Suppressor macrophage treated with lipopolysaccharide for 1 hour (primary cell): ENCODE results near the gene CDH4.

Experiments used
- DNase-seq, 3 donors: peaks; one replicate each; pipeline ENCODE4 v3.0.0-alpha.2; 2020 to 2022

The CDH4 gene

DNA sequence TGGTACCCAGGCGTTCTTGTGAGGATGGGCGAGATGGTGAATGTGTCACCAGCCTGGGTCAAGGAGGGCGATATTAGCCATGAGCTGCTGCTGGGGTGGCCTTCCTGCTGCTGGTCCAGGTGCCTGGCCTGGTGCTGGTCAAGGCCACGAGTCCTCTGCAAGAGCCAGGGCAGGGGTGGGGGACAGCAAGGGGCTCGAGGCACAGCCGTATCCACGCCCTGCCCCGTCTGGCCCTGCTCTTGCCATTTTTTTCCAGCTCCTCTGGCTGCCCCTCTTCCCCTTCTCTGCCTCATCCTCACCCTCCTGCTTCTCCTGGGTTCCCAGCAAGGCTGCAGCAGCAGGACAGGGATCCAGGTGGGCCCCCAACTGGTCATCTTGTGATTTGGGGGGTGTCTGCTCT is 51.2 kb downstream of the CDH4 start:
- DNase-seq: no peak

DNA sequence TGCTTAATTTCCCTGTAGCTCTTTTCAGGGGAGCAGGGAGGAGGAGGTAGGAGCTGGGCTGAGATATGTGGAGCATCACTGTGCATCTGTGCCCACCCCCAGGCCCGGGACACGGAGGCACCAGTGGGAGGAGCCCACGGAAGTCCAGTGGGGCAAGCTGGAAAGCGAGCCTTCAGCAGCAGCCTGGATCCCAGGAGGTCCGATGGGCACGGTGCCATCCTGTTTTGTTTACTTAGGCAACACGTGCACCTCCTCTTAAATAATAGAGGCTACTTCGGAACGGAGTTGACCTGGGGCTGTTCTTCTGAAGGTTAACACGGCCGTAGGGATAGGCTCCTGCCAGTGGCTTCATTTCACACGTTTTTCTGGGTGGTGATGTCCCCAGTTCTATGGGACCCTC is 51.6 kb downstream of the CDH4 start:
- no peak for DNase-seq

DNA sequence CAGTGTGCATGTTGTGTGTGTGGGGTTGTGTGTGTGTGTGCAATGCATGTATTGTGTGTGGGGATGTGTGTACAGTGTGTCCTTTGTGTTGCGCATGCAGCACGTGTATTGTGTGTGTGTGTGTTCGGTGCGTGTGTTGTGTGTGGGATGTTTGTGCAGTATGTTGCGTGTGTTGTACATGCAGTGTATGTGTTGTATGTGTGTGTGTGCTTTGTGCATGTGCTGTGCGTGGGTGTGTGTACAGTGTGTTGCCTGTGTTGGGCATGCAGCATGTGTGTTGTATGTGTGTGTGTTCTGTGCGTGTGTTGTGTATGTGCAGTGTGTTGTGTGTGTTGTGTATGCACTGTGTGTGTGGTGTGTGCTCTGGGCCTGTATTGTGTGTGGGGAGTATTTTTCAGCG is 52.7 kb downstream of the CDH4 start:
- DNase-seq: no peak

DNA sequence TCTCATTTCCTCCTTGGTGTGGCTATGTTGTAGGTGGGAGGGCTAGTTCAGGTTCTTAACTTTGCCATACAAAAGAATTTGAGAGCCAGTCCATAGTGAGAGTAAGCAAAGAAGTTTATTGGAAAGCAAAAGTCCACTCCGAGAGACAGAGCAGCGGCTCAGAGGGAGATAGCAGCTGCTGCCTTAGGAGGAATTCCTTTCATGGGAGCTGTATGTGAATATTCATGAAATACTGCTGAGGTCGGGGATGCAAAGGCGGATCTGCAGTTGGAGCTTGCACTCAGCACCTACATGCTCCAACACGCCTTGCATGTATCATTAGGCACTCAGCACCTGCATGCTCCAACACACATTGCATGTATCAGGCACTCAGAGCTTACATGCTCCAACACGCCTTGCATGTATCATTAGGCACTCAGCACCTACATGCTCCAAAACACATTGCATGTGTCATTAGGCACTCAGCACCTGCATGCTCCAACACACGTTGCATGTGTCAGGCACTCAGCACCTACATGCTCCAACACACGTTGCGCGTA is 54.9 kb downstream of the CDH4 start:
- no peak for DNase-seq

DNA sequence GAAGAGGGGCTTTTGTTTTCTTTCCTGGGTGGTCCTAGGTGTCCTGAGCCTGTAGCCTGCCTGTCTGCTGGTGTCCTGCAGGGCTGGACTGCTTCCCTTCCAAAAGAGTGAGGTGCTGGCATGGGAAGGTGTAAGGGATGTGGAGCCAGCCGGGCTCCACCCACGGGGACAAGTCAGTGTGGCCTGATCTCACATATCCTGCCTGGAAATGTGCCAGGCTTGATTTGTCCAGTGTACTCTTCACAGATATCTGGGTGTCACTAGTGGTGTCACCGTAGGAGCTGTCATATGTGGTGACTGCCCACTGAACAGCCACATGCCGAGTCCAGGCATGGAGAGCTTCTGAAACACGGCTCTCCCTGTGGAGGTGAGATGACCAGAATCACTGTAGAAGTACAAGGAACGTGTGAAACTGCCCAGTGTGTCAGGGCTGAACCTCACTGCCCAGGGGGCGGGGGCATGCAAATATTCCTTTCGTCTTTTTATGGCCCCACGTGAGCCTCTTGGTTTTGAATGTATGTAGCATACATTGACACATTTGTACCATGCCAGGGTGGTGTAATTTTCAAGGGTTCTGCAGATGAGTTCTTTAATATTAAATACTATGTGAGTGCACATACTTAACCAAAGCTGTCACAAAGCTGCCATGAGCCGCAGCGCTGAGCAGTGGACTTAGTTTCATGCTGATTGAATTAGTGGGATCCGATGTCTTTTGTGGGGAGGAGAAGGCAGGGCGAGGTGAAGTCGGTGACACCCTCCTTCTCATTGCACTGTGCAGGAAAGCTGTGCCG is 55.8 kb downstream of the CDH4 start:
- DNase-seq: no peak

DNA sequence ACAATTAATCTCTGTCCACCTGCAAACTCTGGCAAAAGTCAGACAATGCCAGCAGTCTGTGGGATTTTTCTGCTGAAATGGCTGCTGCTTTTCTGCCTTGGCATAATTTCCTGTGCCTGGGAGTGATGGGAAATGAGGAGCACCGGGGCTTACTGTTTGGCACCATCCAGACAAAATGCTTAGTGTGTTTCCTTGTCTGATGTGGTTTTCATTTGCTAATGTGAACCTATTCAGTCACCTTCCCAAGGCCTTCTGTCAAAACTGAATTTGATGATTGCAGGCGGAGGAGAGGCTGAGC is 56.4 kb downstream of the CDH4 start:
- DNase-seq: no peak

DNA sequence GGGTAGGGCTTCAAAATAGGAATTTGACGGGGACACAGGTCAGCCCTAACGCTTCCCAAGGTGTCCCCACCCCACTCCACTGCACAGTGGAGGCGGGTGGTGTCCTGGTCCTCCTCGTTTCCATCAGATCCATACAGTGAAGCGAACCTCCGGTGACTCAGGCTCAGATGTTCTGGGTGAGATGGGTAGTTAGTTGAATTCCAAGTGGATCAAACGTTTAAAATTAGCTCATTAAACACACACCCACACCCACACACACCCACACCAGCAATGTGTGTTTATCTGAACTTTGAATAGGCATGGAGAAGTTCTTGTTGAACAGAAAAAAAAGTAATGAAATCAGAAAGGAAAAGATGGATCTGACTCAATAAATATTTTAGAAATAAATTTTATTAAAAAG is 58.9 kb downstream of the CDH4 start:
- DNase-seq: no peak

DNA sequence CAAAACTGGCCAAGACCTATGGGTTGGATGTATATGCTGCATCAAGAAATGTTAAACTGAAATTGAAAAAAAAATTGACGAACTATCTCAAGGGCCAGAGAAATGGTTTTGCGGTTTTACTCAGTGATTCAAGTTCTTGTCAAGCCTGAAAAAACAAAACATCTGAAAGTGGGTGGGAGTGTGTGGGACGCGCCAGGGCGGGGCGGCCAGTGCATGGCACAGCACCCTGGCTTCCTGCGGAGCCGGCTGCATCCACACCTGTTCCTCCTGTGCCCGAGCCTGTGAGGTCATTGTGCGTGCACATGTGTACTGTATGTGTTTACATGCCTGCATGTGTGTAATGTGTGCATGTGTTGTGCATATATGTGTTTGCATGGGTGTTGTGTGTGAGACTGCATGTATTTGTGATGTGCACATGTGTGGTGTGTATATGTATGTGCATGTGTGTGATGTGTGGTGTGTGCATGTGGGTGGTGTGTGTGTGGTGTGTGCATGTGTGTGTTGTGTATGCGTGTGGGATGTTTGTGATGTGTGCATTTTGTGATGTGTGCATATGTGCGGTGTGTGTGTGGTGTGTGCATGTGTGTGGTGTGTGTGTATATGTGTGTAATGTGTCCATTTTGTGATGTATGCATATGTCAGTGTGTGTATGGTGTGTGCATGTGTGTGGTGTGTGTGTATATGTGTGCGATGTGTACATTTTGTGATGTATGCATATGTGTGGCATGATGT is 59.8 kb downstream of the CDH4 start:
- DNase-seq: no peak

DNA sequence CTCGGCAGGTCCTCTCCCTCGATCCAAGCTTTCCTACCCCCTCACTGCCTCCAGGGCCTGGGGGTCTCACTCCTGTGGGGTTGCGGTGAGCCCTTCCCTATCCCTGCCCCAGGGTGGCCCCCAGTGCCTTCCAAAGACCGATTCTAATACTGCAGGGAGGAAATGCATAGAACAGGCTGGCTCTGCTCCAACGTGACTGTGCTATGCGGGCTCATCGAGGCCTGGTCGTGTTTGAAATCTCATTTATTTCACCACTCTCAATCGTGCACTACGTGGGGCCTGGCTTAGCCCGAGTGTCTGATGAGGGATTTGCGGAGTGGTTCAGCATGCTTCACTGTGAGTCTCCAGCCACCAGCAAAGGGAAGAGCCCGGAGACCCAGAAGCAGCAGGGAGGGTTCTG is 60.9 kb downstream of the CDH4 start:
- DNase-seq: no peak

DNA sequence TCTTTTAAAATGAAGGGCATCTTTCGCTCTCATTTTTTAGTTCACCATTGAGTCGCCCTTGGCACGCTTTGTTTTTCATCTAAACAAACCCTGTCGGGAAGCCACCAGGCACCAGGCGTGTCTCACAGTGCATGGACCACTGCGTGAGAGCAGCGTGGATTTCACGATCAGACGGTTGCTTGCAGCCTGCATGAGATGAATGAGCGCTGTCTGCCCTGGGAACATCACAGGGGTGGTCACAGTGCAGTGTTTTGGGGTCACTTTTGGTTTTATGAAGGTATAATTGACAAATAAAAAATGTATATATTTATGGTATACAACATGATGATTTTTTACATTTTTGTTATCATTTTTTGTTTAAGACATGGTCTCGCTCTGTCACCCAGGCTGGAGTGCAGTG is 61.3 kb downstream of the CDH4 start:
- DNase-seq: no peak

DNA sequence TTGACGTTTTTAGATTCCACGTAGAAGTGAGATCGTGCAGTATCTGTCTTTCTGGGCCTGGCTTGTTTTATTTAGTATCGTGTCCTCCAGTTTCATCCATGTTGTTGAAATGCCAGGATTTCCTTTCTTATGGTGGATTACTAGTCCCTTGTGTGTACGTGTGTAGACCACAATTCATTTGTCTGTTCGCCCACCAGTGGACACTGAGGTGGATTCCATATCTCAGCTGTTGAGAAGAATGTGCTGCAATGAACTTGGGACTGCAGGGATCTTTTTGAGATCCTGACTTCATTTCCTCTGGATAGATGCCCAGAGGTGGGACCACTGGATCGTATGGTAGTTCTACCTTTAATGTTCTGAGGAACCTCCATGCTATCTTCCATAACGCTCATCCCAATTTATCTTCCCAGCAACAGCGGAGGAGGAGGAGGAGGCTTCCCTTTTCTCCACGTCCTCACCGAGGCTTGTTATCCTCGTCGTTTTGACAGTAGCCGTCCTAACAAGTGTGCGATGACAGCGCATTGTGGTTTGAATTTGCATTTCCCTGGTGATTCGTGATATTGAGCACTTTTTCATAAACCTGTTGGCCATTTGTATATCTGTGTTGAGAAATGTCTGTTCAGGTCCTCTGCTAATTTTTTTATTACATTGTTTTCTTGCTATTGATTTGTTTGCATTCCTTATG is 62.4 kb downstream of the CDH4 start:
- no peak for DNase-seq

DNA sequence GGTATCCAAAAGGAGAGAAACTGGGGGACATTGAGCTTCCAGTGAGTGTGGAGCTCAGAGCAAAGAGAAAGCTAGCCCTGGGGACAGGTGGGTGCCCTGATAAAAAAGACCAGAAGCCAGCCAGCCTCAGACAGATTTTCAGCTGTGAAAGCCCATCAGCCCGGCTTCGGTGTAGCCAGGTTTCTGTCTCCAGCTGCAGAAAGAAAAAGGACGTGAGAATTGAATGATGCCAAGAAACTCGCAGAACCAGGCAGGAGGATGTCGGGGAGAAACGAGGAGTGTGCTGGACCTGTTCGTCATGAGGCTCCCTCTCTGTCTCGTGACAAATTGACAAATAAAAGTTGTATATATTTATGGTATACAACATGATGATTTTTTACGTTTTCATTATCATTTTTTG is 63.3 kb downstream of the CDH4 start:
- no peak for DNase-seq

DNA sequence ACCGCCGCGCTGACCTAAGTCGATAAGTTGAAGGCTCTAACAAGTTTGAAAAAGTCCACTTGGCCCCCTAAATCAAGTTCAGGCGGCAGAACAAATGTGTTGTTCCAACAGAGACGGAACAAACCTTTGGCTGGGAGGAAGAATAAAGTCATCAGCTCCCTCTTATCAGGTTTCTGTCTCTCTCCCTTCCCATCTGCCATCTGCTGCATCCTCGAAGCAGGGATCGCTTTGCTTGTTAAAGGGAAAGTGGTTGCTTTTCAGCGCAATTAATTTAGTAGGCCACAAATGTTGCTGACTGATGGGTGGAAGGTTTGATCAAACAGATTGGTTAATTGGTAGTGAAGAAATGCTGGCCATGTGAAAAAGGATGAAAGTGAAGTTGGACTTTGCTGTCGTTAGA is 64.3 kb downstream of the CDH4 start:
- DNase-seq: no peak

DNA sequence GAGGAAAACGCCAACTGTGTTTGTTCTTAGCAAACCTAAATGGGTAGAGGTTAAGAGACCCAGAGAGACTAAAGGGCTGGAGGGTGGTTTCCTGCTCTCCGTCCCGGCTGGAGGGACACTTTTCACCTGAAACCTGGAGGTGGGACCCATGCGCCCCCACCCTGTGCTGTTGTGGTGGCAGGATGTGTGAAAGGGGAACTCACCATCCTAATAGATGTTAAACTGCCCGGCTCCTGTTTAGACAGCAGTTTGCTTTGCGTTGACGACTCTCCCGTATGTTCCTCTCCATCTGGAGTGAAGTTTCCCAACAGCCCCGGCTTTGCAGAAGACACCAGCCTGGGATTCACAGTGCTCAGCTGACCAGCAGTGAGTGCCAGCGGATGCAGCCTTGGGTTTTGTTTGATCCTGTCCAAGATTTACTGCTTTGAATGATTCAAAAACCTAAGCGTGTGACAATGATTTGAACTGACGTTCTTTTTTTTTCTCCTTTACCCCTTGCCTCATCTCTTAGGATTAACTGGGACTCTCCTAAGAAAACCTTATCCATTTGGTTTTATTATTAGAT is 66.0 kb downstream of the CDH4 start:
- no peak for DNase-seq

DNA sequence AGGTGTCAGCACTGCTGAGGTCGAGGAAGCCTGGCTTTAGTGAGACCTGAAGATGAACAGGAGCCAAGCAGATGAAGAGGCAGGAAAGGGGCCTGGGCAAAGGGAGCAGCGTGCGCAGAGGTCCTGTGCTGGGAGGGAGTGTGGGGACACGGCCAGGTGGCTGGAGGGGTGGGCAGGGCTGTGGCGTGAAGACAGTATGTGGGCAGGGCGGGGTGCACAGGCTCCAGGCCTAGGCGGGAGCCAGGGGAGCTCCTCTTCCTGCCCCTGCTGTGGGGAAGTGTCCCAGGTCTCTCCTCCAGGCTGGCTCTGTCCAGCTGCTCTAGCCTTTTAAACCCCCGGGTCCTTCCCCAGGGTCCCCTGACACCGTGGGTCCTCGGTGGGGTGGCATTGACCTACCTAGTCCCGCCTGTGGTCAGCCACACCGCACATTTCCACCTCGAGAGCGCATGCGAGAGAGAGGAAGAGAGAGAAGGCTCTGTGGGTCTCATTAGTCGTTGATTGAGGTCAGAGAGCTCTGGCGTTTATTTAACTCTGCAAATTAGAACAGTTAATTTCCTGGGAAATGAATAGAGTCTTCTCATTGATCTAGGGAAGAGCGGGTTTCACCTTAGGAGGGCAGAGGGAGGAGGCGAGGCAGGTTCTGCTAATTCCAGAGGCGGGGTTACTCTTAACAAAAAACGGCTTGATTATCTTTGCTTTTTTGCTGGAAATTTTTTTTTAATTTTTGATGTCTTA is 68.8 kb downstream of the CDH4 start:
- DNase-seq: no peak

DNA sequence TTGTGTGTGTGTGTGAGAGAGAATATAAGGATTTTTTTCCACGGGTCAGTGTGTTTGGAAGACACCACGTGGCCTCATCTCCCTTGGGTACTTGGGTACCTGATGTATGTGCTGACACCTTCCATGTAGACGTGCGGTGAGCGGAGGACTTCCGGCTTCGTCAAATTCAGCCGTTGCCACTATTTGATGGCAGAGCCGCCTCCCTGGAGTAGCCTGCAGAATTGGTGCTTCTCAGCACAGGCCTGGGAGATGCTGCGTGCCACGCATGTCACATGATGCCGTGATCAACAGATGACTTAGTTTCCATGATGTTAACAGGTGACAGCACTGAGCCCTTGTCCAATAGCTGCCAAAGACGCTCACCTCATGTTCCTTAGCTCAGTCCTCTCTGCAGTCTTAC is 69.4 kb downstream of the CDH4 start:
- no peak for DNase-seq

DNA sequence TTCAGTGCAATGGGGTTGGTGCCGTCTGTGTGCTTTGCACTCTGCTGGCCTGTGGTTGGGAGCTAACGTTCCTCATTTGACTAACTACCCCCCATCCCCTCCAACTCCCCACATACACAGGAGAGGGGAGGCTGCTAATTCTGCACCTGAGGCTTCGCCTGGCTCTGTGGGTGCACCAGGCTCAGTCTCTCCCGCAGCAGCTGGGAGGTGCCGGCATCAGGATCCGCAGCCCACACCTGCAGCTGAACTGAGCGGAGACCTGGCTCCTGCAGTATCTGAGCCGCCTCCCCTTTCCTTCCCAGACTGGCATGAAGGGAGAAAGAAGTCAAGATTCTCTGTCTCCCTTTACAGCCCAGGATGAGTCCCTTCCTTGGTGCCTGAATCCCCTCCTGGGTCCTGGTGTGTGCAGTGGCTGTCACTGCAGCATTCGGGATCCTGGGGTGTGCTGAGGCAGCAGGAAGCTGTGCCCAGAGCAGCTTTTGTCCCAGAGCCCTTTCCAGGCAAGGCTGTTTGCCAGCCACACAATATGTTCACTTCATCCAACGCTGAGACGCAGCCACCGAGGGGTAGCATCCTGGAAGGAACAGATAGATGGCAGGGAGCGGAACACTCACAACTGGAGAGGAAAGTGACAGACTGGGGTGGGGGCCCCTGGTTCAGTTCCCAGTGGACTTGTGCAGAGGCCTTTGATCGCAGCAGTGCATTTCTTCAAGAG is 70.2 kb downstream of the CDH4 start:
- DNase-seq: no peak

DNA sequence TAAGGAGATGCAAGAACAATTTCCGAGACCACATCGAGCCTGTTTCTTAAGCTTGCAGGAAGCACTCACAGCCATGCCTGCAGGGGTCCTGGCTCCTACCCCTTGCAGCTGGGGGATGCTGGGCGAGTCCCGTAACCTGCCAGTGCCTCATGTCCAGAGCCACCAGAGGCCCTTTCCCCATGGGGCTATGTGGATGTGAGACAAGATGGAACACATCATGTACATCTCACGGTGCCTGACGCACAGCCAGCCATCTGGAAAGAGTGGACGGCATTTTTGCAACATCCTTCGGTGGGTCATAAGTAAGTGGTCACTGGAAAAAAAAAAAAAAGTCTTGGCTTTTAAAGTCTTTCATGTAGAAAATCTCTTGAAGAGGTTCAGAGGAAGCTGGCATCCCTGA is 72.8 kb downstream of the CDH4 start:
- no peak for DNase-seq

DNA sequence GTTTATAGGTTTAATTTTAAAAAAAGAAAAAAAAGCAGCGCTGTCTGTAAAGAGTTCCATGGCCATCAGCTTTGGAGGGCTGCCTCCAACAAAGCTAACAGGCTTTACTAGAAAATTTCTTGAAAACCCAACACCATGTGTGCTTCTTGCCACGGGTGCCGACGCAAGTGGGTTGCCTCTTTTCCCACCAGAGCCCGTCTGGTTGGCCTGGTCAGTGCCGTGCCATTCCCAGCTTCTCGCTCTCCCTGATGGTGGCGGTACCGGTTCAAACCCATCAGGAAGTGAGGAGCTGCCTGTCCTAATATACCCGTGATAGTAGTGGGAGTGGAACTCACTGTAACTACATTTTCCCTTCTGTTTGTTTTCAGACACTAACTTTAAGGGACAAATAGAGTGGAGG is 73.7 kb downstream of the CDH4 start:
- DNase-seq: no peak

DNA sequence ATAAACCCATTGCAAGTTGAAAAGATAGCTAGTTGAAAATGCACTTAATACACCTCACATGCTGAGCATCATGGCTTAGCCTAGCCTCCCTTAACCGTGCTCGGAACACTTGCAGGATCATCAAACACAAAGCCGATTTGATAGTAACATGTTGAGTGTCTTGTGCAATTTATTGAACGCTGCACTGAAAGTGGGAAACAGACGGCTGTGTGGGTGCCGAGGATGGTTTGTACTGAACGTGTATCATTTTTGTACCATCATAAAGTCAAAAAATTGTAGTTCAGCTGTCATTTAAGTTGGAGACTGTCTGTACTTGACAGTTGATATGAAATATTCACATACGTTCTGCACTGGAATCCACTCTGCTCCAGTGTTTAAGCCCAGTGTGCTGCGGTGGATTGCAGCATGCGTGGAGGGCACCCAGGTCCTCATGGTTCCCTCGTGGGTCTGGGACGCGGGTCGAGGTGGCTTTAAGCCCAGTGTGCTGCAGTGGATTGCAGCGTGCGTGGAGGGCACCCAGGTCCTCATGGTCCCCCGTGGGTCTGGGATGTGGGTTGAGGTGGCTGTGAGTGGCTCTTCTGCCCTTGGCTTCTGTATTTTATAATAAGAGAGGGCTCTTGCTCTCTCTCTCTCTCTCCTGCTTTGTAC is 77.0 kb downstream of the CDH4 start:
- DNase-seq: no peak

DNA sequence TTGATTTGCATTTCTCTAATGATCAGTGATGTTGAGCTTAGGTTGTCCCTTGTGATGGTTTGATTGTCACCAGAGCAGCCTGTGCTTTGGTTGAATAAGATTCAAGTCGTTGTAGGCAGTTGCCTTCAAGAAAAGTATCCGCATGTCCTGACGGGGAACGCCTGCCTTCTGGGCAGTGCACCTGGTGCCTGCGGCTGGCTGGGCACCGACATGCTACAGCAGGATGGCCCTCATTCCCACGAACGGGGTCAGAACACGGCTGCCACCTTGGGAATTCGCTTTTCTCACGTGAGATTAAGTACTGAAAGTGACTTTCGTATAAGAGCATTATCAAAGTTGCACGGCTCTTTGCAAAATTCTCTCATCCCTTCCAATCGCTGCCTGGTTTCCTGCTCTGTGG is 78.4 kb downstream of the CDH4 start:
- DNase-seq: no peak

DNA sequence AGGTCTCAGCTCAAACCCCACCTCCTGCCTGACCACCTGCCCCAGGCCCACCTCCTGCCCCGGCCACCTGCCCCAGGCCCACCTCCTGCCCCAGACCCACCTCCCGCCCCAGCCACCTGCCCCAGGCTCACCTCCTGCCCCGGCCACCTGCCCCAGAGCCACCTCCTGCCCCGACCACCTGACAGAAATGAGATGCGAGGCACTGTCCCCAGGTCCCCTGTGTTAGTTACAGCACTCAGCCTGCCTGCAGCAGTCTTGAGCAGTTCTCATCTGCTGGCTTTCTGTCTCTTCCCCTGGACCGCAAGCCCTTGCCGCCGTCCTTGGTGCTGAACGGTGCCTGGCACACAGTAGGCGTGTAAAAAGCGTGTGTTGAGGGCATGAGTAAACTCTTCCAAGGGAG is 79.5 kb downstream of the CDH4 start:
- no peak for DNase-seq
